Measurements from ENCODE around the gene CPTP.

Gene CPTP

GRCh38 chr1:1292851-1293250, 31.8 kb upstream of the CPTP start:
- DNase-seq: no peak

- DNase-seq: no peak
Measured at GRCh38 chr1:1293263-1294249, 31.0 kb upstream of the CPTP start.

GRCh38 chr1:1294250-1294890, 30.2 kb upstream of the CPTP start:
- no peak for DNase-seq

- no peak for DNase-seq
Measured at GRCh38 chr1:1295154-1295923, 29.3 kb upstream of the CPTP start.

- no peak for DNase-seq
Measured at GRCh38 chr1:1296070-1297061, 28.2 kb upstream of the CPTP start.

GRCh38 chr1:1297802-1298424, 26.7 kb upstream of the CPTP start:
- no peak for DNase-seq

- DNase-seq: no peak
Measured at GRCh38 chr1:1298861-1299685, 25.5 kb upstream of the CPTP start.

- DNase-seq: no peak
Measured at GRCh38 chr1:1299686-1300351, 24.8 kb upstream of the CPTP start.

GRCh38 chr1:1300352-1300739, 24.3 kb upstream of the CPTP start:
- no peak for DNase-seq

- no peak for DNase-seq
Measured at GRCh38 chr1:1302006-1302430, 22.6 kb upstream of the CPTP start.

GRCh38 chr1:1302951-1303509, 21.6 kb upstream of the CPTP start:
- no peak for DNase-seq

GRCh38 chr1:1303736-1304135, 20.9 kb upstream of the CPTP start:
- DNase-seq: no peak

GRCh38 chr1:1304331-1305299, 20.0 kb upstream of the CPTP start:
- DNase-seq: peak; percentile 67

- no peak for DNase-seq
Measured at GRCh38 chr1:1305300-1306069, 19.1 kb upstream of the CPTP start.

GRCh38 chr1:1306070-1306660, 18.4 kb upstream of the CPTP start:
- no peak for DNase-seq

- no peak for DNase-seq
Measured at GRCh38 chr1:1306661-1307260, 17.8 kb upstream of the CPTP start.

All from NCI-H2029 (cell line).